GM12891 (cell line): ENCODE results near the gene STK11IP.

Experiments
- PAX5 ChIP-seq: IDR thresholded peaks from 2 replicates; pipeline ENCODE4 v1.6.1; 2011; ENCODE audit warnings: low read length, moderate library complexity, mild to moderate bottlenecking; ENCODE audit not compliant: insufficient read depth, severe bottlenecking
- POLR2A ChIP-seq: IDR thresholded peaks from 2 replicates; pipeline ENCODE4 v1.6.1; 2011; ENCODE audit warnings: low read depth, low read length, control low read depth
- POLR2AphosphoS5 ChIP-seq: IDR thresholded peaks from 2 replicates; pipeline ENCODE4 v1.6.1; 2011; ENCODE audit warnings: low read depth, low read length, control low read depth

DNA sequence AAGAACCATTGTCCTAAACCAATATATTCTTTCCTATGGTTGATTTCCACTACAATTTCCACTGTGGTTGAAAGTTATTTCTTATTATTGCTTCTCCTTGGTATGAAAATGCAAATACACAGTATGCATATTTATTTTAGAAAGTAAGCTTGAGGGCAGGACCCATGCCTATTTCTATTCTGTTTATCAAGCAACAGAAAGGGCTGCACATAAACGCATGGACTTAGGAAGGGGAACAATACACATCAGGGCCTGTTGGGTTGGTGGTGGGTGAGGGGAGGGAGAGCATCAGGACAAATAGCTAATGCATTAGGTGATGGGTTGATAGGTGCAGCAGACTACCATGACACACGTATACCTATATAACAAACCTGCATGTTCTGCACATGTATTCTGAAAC lies 50.5 kb downstream of the STK11IP start:
- TF ChIP-seq POLR2A (no peak), POLR2AphosphoS5 (no peak), PAX5 (no peak)
